Activated CD4-positive, alpha-beta T cell treated with anti-CD3 and anti-CD28 coated beads for 1 hour (primary cell): ENCODE measurements around the gene RAB13.
"Not testable (repeated sequence)": the region's sequence is repeated elsewhere in the genome, so short reads cannot be mapped to it uniquely, and the experiment has no call there.

ENCODE experiments used
- DNase-seq: peaks from one replicate; pipeline ENCODE4 v3.0.0-alpha.2; 2020

RAB13 gene

DNA sequence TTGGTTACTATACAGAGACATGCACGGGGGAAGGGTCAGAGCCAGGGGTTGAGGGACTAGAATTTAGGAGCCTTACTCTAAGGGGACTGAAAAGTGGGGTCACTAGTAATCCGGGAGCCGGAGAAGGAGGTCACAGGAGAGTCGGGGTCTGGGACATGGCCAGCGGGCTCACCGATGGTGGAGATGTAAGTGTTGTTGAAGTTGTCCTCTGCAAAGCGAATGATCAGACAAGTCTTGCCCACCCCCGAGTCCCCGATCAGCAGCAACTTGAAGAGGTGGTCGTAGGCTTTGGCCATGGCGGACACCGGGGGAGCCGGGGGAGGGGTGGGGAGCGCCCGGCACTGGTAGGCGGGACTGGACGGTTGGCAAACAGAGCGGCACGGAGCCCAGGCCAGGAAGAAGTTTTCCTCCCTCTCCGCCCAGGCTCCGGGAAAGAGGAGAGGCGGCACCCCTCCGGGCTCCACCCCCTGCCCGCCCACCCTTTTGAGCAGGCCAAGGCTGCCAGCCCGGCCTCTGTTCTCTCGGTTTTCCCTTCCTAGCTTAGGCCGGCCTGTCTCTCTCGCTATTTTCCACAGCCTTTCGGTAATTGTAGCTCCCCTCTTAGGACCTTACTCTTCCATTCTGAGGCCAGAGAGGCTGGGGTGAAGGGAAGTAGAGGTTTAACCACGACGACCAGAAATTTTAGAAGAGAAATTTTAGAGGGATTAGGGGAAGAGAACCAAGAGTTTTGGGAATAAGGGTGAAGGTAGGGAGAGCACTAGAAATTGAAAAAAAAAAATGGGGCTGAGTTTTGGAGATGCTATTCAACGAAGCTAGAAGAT, at the start of gene RAB13:
Gene RAB13, minus strand, starts transcription at position 399 of the 821 bp plus-strand sequence. Its CDS starts 103 bp downstream, at position 296.
- DNase-seq = no peak

DNA sequence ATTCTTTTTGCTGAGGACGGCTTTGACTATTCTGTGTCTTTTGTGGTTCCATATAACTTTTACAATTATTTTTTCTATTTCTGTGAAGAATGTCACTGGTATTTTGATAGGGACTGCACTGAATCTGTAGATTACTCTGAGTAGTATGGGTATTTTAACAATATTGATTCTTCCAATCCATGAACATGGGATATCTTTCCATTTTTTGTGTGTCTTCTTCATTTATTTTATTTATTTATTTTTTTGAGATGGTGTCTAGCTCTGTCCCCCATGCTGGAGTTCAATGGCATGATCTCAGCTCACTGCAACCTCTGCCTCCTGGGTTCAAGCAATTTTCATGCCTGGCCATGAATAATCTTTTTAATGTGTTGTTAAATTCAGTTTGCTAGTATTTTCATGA, 47.6 kb upstream of the RAB13 start:
- not testable (repeated sequence) for DNase-seq

DNA sequence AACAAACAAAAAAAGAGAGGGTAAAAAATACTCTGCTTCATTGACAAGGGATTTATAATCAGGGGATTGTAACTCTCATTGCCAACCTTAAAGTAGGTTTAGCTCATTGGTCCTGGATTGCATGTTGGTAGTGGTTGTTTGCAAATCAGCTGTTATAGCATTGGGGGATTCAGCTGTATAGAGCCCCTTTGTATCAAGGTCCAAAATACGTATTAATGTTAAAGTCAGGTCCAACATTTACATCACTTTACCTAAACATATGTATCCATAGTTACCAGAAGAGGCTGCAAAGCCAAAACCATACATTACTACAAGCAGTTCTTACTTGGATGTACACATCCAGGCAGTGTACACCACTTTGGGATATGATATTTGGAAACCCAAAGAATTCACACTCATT, 33.8 kb upstream of the RAB13 start:
- DNase-seq = no peak

DNA sequence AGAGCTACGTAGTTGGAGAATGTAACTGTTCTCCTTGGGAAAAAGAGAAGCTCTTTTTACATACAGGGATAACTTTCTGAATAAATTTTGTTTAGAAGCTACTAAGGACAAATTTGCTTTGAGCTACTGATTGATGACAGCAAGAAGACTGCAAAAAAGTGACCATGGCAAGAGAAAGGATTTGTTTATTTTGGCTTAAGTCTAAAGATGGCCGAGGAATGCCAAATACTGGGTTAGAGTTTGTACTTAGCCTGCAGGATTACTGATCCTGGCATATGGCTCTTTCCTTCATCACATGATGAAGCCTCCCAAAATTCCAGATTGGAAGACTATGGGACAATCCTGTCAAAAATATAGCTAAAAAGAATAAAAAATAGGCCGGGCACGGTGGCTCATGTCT, 33.1 kb upstream of the RAB13 start:
- DNase-seq = no peak

DNA sequence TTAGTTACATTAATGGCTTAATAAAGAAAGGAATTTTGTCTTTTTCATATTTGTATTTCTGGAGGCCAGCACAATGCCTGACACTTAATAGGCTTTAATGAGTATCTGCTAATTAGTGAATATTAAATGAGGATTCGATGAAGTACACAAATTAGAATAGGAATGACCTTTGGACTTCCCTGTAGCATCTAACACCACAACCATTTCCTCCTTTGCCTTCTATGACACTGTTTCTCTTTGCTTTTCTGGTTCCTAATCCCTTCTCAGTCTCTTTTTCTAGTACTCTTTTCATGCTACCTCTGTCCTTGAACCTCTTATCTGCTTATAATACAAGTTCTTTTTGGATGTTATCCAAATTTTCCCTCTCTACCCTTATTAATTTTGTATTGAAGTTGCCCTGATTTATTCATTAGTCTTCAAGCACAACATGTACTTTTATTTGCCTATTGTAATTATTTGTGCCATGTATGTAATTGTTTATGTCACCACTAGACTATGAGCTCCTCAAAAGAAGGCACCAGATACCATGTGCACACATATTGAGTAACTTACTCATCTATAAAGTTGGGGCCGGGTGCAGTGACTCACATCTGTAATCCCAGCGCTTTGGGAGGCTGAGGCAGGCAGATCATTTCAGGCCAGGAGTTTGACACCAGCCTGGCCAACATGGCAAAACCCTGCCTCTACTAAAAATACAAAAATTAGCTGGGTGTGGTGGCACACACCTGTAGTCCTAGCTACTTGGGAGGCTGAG, 28.2 kb upstream of the RAB13 start:
- DNase-seq = no peak

DNA sequence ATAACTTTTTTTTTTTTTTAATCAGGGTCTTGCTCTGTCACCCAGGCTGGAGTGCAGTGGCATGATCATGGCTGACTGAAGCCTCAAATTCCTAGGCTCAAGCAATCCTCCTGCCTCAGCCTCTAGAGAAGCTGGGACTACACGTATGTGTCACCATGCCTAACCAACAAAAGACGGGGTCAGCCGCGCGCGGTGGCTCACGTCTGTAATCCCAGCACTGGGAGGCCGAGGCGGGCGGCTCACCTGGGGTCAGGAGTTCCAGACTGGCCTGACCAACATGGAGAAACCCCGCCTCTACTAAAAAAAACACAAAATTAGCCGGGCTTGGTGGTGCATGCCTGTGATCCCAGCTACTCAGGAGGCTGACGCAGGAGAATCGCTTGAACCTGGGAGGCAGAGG, 26.4 kb upstream of the RAB13 start:
- not testable (repeated sequence) for DNase-seq

DNA sequence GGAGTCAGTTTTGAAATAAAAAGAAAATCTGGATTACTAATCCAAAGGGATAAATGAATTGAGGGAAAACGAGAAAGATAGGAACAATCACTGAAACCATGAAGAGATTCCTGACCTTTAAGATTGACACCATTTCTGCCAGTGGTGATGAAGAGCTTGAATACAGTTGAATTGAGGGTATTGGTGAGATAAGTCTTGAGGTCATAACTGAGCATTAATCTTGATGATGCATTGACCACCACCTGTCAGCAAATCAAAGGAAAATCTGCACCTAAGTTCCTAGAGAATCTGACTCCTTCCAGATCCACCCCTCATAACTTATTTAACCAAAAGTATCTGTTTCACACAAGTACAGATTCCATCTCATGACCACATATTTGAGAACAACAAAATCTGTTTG, 26.0 kb upstream of the RAB13 start:
- DNase-seq = no peak

DNA sequence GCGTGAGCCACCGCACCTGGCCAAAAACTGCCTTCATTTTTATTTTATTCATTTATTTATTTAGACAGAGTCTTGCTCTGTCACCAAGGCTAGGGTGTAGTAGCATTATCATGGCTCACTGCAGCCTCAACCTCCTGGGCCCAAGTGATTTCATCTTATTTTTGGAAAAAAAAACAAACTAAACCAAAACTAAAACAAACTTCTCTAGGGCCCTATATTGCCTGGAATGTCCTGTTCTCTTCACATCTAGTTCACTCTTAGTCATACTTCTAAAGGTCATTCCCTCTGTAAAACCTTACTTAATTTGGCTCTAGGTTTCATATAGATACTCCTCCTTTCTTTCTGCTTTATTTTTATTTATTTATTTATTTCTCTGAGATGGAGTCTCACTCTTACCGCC, 20.0 kb upstream of the RAB13 start:
- DNase-seq = no peak

DNA sequence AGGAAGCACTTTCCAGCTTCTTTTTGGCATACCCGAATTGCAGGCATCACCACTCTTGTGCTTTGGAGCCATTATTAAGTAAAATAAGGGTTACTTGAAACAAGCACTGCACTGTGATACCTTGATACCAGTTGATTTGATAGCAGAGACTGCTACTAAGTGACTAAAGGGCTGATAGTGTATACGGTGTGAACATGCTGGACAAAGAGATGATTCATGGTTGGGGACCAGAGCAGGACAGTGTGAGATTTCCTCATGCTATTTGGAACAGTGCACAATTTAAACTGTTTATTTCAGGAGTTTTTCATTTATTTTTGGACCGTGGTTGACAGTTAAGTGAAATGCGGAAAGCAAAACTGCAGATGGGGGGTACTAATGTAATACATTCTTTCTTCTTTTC, 14.3 kb upstream of the RAB13 start:
- DNase-seq = no peak

DNA sequence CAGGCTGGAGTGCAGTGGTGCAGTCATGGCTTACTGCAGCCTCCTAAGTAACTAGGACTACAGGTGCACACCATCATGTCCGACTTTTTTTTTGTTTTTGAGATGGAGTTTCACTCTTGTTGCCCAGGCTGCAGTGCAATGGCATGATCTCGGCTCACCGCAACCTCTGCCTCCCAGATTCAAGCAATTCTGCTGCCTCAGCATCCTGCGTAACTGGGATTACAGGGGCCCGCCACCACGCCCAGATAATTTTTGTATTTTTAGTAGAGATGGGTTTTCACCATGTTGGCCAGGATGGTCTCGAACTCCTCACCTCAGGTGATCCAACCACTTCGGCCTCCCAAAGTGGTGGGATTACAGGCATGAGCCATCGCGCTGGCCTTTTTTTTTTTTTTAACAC, 10.7 kb upstream of the RAB13 start:
- not testable (repeated sequence) for DNase-seq

DNA sequence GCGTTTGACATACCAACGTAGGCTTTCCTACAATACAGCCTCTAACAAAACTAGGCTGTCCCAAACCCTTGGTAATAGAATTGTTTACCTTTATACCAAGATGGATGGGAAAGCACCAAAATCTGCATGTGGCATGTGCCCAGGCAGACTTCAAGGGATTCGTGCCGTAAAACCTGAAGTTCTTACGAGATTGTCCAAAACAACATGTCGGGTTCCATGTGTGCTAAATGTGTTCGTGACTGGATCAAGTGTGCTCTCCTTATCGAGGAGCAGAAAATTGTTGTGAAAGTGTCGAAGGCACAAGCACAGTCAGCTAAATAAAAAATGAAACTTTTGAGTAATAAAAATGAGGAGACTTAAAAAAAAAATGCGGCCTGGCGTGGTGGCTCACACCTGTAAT, 9.5 kb upstream of the RAB13 start:
- DNase-seq = no peak

DNA sequence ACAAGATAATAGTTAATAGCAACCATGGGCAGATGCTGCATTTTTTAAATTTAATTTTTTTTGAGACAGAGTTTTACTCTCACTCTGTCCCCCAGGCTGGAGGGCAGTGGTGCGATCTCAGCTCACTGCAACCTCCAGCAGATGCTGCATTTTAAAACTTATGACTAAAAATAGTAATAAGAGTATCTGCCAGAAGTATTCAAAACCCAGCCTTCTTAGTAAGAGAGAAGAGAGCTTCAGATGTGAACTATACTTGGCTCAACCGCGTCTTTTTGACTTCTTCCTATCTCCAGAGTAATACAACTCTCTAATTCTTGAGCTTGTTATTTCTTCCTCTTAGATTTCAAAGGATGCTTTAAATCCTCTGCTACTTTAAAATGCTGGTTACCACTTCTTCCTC, 9.1 kb upstream of the RAB13 start:
- DNase-seq = no peak

DNA sequence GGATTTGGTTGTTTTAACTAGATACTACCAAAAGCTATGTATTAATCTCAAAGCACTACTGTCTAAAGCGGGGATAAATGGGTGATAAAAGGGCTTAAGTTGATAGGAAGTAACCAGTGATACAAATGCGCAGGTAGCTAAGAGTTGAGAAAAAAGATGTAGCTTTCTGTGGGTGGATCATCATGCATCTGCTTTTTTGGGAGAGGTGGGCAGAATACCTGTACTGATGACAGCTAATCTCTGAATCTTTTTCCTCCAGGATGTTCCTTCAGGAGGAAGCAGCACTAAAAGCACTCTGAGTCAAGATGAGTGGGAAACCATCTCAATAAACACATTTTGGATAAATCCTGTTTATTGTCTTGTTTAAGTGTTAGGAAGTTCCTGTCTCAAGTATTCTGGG, 5.7 kb upstream of the RAB13 start:
- no peak for DNase-seq

DNA sequence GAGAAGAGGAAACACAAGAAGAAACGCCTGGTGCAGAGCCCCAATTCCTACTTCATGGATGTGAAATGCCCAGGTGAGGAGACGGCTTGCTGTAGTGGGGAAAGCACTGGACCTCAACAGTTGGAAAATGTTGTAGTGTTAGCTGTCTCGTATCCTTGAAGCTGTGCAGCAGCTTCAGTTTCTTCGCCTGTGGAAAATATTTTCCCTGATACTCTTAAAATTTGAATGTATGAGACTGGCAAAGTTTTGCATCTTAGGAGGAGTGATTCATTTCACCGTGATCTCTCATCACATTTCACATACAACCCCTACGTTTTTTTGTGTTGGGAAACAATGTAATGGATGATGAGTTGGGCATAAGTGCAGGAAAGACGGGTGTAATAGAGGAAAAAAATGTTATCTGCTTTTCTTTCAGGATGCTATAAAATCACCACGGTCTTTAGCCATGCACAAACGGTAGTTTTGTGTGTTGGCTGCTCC, 5.1 kb upstream of the RAB13 start:
- DNase-seq = no peak

DNA sequence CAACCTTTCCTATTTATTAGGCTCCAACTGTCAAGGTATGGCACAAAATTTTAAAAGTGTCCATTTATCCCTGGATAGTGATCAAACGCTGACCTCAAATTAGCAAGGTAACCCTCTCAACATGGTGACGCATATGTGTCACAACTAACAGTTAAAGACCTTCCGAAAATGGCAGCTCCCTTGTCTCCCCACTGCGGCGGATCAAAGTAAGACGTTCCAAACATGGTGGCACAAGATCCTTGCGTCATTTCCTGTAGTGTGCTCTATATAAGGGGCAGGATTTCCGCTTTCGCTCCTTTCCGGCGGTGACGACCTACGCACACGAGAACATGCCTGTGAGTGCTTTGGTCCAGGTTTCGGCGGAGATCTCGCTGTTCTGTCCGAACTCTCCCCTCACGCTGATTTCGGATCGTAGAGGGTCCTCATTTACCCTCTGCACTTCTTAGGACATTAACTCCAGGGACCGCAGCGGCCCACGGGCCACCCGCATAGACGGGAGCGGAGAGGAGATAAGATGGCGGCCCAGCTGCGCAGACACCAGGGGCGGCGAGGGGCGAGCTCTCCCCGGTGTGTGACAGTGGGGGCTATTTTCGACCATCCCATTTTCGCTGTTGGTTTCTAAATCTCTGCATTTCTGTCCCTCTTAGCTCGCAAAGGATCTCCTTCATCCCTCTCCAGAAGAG, 4.5 kb upstream of the RAB13 start, which contains the start of gene RPS27:
Gene RPS27, plus strand, starts transcription at position 295 of the 683 bp plus-strand sequence. Its CDS starts 35 bp downstream, at position 330.
- peak; percentile 82 for DNase-seq

DNA sequence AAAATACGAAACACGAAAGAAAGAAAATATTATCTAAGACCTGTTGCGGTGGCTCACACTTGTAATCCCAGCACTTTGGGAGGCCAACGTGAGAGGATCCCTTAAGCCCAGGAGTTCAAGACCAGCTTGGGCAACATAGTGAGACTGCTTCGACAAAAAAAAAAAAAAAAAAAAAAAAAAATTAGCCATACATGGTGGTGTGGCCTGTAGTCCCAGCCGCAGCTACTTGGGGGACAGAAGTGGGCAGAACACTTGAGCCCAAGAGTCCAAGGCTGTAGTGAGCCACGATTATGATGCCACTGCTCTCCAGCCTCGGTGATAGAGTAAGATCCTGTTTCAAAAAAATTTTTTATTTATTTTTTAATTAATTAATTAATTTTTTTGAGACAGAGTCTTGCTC, 1.5 kb upstream of the RAB13 start:
- no peak for DNase-seq

DNA sequence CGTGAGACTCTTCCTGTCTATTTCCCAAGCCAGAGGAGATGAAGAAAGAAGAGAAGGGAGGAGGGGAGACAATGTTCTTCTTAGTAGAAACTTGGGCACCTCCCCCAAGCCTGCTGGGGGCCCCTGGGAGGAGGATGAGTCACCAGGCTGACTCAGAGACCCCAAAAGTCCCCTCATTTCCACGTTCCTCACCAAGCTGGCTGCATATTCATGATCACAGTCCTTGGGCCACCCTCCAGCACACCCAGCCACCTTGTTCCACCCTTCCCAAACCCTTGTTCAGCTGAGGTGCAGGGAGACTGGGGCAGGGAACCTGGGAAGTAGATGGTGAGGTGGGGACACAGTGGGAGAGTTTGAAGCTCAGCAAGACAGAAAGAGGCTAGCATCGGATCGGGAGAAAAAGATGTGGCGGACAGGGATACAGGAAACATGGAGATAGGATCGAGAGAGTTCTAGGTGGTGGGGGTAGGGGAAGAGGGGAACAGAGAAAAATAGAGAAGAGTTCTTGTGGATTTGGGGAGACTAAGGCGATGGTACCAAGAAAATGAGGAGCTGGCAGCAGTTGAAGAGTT, 712 bp downstream of the RAB13 start:
- DNase-seq = no peak

DNA sequence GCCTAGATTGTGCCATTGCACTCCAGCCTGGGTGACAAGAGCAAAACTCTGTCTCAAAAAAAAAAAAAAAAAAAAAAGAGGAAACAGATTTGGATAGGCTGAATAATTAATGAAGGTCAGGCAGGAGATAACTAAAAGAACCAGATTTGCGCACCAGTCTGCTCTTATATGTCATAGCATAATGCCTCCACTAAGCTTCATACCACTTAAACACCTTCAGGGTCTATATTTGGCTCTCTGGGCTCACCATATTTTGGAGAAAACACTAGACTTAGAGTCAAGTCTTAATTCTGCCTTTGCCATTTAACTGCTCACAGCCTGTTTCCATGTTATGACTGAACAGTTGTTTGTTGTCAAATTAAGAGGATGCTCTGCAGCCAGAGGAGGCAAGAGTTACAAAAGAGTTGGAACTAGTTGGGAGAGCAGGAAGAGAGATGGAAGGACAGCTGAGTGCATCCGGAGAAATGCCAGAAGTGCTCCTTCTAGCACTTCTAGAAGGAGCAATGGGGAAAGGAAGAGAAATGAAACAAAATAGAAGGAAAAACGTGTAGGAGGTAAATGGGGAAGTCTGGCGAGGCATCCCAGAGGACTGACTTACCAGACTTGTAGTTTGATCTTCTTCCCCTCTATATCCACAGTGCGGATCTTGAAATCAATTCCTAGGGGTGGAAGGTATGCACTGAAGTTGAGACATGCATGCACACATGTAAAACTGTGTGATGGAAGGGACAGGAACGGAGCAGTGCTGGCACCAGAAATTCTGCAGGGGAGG, 1.8 kb downstream of the RAB13 start:
- DNase-seq = no peak

DNA sequence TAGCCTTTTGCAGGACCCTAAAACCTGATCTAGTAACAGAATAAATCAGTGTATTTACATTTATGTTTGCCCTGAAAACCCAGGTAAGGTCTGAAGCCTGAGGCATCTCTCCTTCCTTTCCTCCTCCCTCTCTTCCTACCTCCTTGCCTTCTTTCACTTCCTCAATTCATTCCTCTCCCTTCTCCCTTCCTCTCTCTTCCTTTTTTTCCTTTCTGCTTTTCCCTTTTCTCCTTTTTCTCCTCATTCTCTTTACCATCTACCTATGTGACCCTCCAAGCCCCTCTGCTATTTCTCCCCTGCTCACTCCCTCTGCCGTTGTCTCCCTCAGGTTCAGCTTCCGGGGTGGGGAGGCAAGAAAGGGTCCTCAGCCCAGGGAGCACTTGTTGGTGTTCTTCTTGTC, 4.4 kb downstream of the RAB13 start:
- not testable (repeated sequence) for DNase-seq

DNA sequence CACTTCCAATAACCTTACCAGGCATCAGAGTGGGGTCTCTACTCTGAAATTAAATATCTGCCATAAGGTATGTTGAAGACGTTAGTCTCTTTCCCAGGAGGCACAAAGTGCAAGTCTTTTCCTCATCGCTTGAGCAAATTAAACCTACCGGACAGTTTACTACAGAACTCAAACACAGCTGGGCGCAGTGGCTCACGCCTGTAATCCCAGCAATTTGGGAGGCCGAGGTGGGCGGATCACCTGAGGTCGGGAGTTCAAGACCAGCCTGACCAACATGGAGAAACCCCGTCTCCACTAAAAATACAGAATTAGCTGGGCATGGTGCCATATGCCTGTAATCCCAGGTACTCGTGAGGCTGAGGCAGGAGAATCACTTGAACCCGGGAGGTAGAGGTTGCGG, 7.0 kb downstream of the RAB13 start:
- DNase-seq = not testable (repeated sequence)

DNA sequence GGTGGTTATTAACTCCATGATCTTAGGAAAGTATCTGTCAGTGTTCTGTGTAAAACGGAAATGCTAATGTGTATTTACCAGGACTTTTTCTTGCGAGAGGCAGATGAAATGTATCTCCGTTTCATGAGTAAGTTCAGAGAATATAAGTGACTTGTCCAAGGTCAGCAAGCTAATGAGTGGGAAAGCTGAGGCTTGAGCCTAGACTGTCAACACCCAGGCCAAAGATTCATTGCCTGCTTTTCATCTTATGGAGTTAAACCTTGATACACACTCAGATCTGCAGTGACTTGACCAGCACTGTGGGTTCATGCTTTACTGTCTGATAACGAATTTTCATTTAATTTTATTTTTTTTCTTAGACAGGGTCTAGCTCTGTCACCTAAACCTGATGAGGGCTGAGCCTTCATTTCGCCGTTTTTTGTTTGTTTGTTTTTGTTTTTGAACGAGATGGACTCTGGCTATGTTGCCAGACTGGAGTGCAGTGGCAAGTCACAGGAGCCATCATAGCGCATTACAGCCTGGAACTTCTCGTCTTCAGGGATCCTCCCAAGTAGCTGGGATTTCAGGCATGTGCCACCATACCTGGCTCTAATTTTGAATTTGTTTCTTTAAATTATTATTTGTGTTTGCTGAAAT, 7.7 kb downstream of the RAB13 start:
- no peak for DNase-seq
